ENCODE results near the gene IVD. TPM values are rescaled to one million over a fixed set of nuclear protein-coding genes. Genes with fewer than 3 reads are reported as not detected.

IVD gene
- total and polyA plus RNA-seq, 2 of the 8 experiments (the other 6 are each of a cell fraction or from before 2014, with no cell fraction given) = 55.2 to 78.8 TPM

- no peak overlapping the region for H3K4me3 ChIP-seq (ENCODE audit: extremely low read depth in 1 of 4, insufficient read depth in 2 of 4, low read depth in 3 of 4, low read length in 4 of 4)
- H3K14ac ChIP-seq (ENCODE audit: insufficient read length) = no peak overlapping the region
- no peak overlapping the region for H4K5ac ChIP-seq (ENCODE audit: insufficient read length, low read depth, low read length)
- peaks cover 0 to 12% (median 2%) of the 10 kb centered on the region in 4 experiments; a peak in 6 of 7 replicates for H3K4me1 ChIP-seq (replicated peaks in 1 of 4; ENCODE audit: control insufficient read depth in 3 of 4, insufficient read depth in 4 of 4, low read length in 3 of 4)
- ChIA-PET POLR2A (ENCODE audit: partially characterized antibody) (interaction anchor here (1.4 kb wide), 2 partner anchors 14 to 39 kb away, joined by 3 read pairs; no protein-coding TSS in a partner anchor), CTCF (ENCODE audit: partially characterized antibody) (interaction anchor here (0.6 to 1.9 kb wide), 2 partner anchors 10 to 15 kb away, joined by 3 to 10 read pairs; partner anchors contain the start of gene CHST14)
- H4K91ac ChIP-seq (replicated peaks; ENCODE audit: insufficient read length, low read length) = no peak overlapping the region
- H4K20me1 ChIP-seq (replicated peaks in 1 of 2; ENCODE audit: control insufficient read depth in 1 of 2, insufficient read depth in 2 of 2, low read length in 2 of 2) = peaks cover 37 to 51% of the 10 kb centered on the region in 2 experiments
- H3K4me2 ChIP-seq (ENCODE audit: insufficient read depth in 1 of 2, low read depth in 2 of 2, low read length in 2 of 2) = no peak overlapping the region
- no peak overlapping the region for H2BK12ac ChIP-seq (ENCODE audit: low read depth, low read length)
- H3K4ac ChIP-seq (replicated peaks; ENCODE audit: insufficient read length, low read depth, low read length) = no peak overlapping the region
- no peak overlapping the region for H2BK15ac ChIP-seq (ENCODE audit: low read length)
- no peak overlapping the region for H2AFZ ChIP-seq (ENCODE audit: low read length)
- H3K9ac ChIP-seq (replicated peaks in 1 of 4; ENCODE audit: extremely low read depth in 1 of 4, low read depth in 3 of 4, low read length in 3 of 4) = no peak overlapping the region
- no peak overlapping the region for H2AK5ac ChIP-seq (ENCODE audit: low read depth, low read length)
- H3K23me2 ChIP-seq (ENCODE audit: low read depth, low read length) = no peaks in the 10 kb centered on the region
- H3K79me2 ChIP-seq (ENCODE audit: control insufficient read depth in 1 of 2, insufficient read depth in 2 of 2, low read length in 2 of 2) = peaks cover 5 to 63% of the 10 kb centered on the region in 2 experiments
- no peak overlapping the region for H3K27ac ChIP-seq (ENCODE audit: low read depth, low read length)
- FAIRE-seq (no peak), DNase-seq (ENCODE audit: low read depth in 1 of 2, low spot score in 2 of 2) (no peak)
- no peak overlapping the region for H3K18ac ChIP-seq (ENCODE audit: extremely low read depth, low read length)
- TF ChIP-seq RBBP5 (IDR thresholded peaks at IDR 0.05; ENCODE audit: borderline replicate concordance, low read depth, low read length) (no peak), MAFK (IDR thresholded peaks at IDR 0.05; ENCODE audit: low read depth, low read length) (no peak), CTBP2 (IDR thresholded peaks at IDR 0.05; ENCODE audit: borderline replicate concordance, insufficient read depth, insufficient read length, low read length) (no peak), RNF2 (IDR thresholded peaks at IDR 0.05; ENCODE audit: borderline replicate concordance, low read depth, low read length, missing control alignments, poor library complexity, severe bottlenecking) (no peak), HDAC6 (IDR thresholded peaks at IDR 0.05; ENCODE audit: low read depth, low read length) (no peak), GTF2F1 (IDR thresholded peaks at IDR 0.05; ENCODE audit: borderline replicate concordance, low read depth, low read length) (no peak)
- no peak overlapping the region for H3K56ac ChIP-seq (replicated peaks; ENCODE audit: insufficient read length, low read depth, low read length)
- 86% methylated on average over 19 of the region's 19 CpGs; no CpG with 5 or more reads in 1 of the 2 experiments for WGBS, 2 experiments (ENCODE audit: extremely low coverage in 1 of 2, insufficient coverage in 1 of 2, insufficient read length in 1 of 2, insufficient replicate concordance in 2 of 2, low coverage in 1 of 2, low lambda C conversion rate in 2 of 2, missing lambda C conversion rate in 1 of 2)
- H4K8ac ChIP-seq (ENCODE audit: extremely low read depth, insufficient read depth, low read length) = no peak overlapping the region; the same call in 1 of the 2 replicates
- H2BK120ac ChIP-seq (replicated peaks; ENCODE audit: low read depth, low read length) = no peak overlapping the region
- H3K36me3 ChIP-seq (ENCODE audit: control insufficient read depth in 2 of 4, insufficient read depth in 4 of 4, low read length in 3 of 4) = peaks cover 24 to 52% (median 46%) of the 10 kb centered on the region in 4 experiments
- no peak overlapping the region for H2BK5ac ChIP-seq (ENCODE audit: low read depth, low read length)
- H2BK20ac ChIP-seq (ENCODE audit: low read length) = no peak overlapping the region
- no peaks in the 10 kb centered on the region for H3K9me3 ChIP-seq (ENCODE audit: insufficient read depth in 2 of 2, low read depth in 1 of 2, low read length in 1 of 2)
- peaks cover 41% of the 10 kb centered on the region for H3K79me1 ChIP-seq (ENCODE audit: low read depth, low read length)
- no peak overlapping the region for H3K23ac ChIP-seq (ENCODE audit: insufficient read length)
- H3K27me3 ChIP-seq (replicated peaks in 1 of 4; ENCODE audit: control insufficient read depth in 3 of 4, extremely low read depth in 1 of 4, insufficient read depth in 3 of 4, low read length in 3 of 4) = no peaks in the 10 kb centered on the region
These were observed 53.9 kb downstream of the IVD start for GRCh38 chr15:40459391-40460015.
